Endothelial cell of umbilical vein (primary cell): Measurements from ENCODE around the gene ANKRD34A. TPM values are rescaled to one million over a fixed set of nuclear protein-coding genes. Genes with fewer than 3 reads are reported as not detected.

ENCODE experiments used
- BruUV-seq: library from RNA; stranded (reverse); fragments of 400-500 nt; replicated peaks from 2 replicates; lab custom pipeline; 2021; lab: Mats Ljungman, UMichigan
- CTCF ChIA-PET: fragments of 300-600, 350-600 bp; sonication (Branson Sonifier 250); formaldehyde crosslinking; loops from one replicate; lab custom pipeline; 2021; ENCODE audit warnings: antibody characterized with exemption, inconsistent platforms; lab: Charles Lee
- POLR2A ChIA-PET: fragments of 300-600, 350-600 bp; sonication (Branson Sonifier 250); formaldehyde crosslinking; loops from one replicate; lab custom pipeline; 2021; ENCODE audit warnings: antibody characterized with exemption, inconsistent platforms; lab: Charles Lee
- DNase-seq: peaks from one replicate; pipeline ENCODE4 v3.0.0-alpha.2; 2011; ENCODE audit warnings: low read depth, low spot score
- FAIRE-seq: peaks from 2 replicates; lab custom pipeline; 2011; peaks lifted over from hg19 to GRCh38; lab: Jason Lieb, UNC
- H2AFZ ChIP-seq: 2 replicates; pipeline ENCODE4 v1.6.0; 2012; ENCODE audit warnings: low read depth, low read length, control low read depth, inconsistent platforms
- H3K27ac ChIP-seq: 2 replicates; pipeline ENCODE4 v1.5.1; 2011; ENCODE audit warnings: low read depth, mild to moderate bottlenecking, control low read depth, low read length, moderate library complexity; ENCODE audit not compliant: insufficient read depth
- H3K27me3 ChIP-seq, 2 experiments: 2 replicates each; pipeline versions ENCODE4 v1.6.0 to v1.6.1; 2011; ENCODE audit warnings: low read length in 2 of 2, mixed read lengths in 1 of 2; ENCODE audit not compliant: control insufficient read depth in 2 of 2, insufficient read depth in 2 of 2
- H3K36me3 ChIP-seq, 2 experiments: 2 replicates in 1 of 2; 3 replicates in 1 of 2; pipeline ENCODE4 v1.5.1; 2011; ENCODE audit warnings: low read length in 2 of 2, mild to moderate bottlenecking in 1 of 2, moderate library complexity in 1 of 2; ENCODE audit not compliant: control insufficient read depth in 2 of 2, insufficient read depth in 2 of 2; ENCODE audit errors: extremely low read depth in 1 of 2
- H3K4me1 ChIP-seq: 3 replicates; pipeline ENCODE4 v1.5.1; 2011; ENCODE audit warnings: mild to moderate bottlenecking, low read length; ENCODE audit not compliant: control insufficient read depth, insufficient read depth; ENCODE audit errors: extremely low read depth
- H3K4me2 ChIP-seq: 2 replicates; pipeline ENCODE4 v1.6.1; 2011; ENCODE audit warnings: low read length, control low read depth, mixed read lengths; ENCODE audit not compliant: insufficient read depth
- H3K4me3 ChIP-seq, 3 experiments: fragments of 200-600 bp in 1 of 3; sonication (generic), shearing (Covaris generic) in 1 of 3; replicated peaks in 1 of 3; 2 replicates each; pipeline ENCODE4 v1.5.1; 2011 to 2016; ENCODE audit warnings: control low read depth in 3 of 3, low read length in 3 of 3, mild to moderate bottlenecking in 2 of 3, inconsistent platforms in 1 of 3, low read depth in 1 of 3, moderate library complexity in 1 of 3; ENCODE audit not compliant: insufficient read depth in 1 of 3
- H3K79me2 ChIP-seq: 2 replicates; pipeline ENCODE4 v1.6.0; 2012; ENCODE audit warnings: low read length, inconsistent platforms; ENCODE audit not compliant: control insufficient read depth, insufficient read depth
- H3K9ac ChIP-seq: replicated peaks from 2 replicates; pipeline ENCODE3; 2011; ENCODE audit warnings: low read length, control low read depth; ENCODE audit not compliant: insufficient read depth; ENCODE audit errors: extremely low read depth
- H3K9me1 ChIP-seq: replicated peaks from 3 replicates; pipeline ENCODE4 v1.6.0; 2011; ENCODE audit warnings: mild to moderate bottlenecking, low read length; ENCODE audit not compliant: control insufficient read depth, insufficient read depth; ENCODE audit errors: extremely low read depth
- H3K9me3 ChIP-seq: replicated peaks from 2 replicates; pipeline ENCODE4 v1.5.1; 2012; ENCODE audit warnings: low read length, inconsistent platforms; ENCODE audit not compliant: control insufficient read depth, insufficient read depth
- H4K20me1 ChIP-seq: replicated peaks from 2 replicates; pipeline ENCODE3; 2011; ENCODE audit warnings: mild to moderate bottlenecking, low read length; ENCODE audit not compliant: control insufficient read depth, insufficient read depth; ENCODE audit errors: extremely low read depth
- JUN ChIP-seq: IDR thresholded peaks from 2 replicates; pipeline ENCODE4 v1.6.1; 2011; ENCODE audit warnings: borderline replicate concordance, low read depth; ENCODE audit not compliant: insufficient read length, insufficient read depth
- MYC ChIP-seq: IDR thresholded peaks from one replicate; pipeline ENCODE4 v1.6.1; 2011; ENCODE audit warnings: mild to moderate bottlenecking, low read depth, low read length
- dilution Hi-C: fragments of 300-500 bp; cut with MboI; formaldehyde crosslinking; loops from one replicate; pipeline ENCODE4 v1.15.0; 2019; ENCODE audit warnings: low sequenced_read_pairs; ENCODE audit not compliant: extremely low pct_ligation_motif_present
- intact Hi-C: fragments of 100-400 bp; cut with micrococcal nuclease; formaldehyde crosslinking; loops from one replicate; pipeline ENCODE4 v1.10.0; 2022
- polyA plus RNA-seq, 4 experiments: library from polyadenylated mRNA; depleted of rRNA in 3 of 4; stranded (reverse) in 3 of 4; unstranded in 1 of 4; fragments of >200 nt; gene quantifications; 2 replicates each; pipeline versions ENCODE4 v1.2.1 to v1.2.3, GENCODE V29; 2011 to 2012; ENCODE audit warnings: missing spikeins in 1 of 4
- total RNA-seq: library from RNA; stranded (reverse); gene quantifications from 2 replicates; pipeline ENCODE4 v1.2.3, GENCODE V29; 2021
- TF ChIP-seq, protein P1 (sequence below), 2 donors: IDR thresholded peaks; 1 replicate in 1 of 2; 2 replicates in 1 of 2; pipeline ENCODE4 v1.5.1; 2011; ENCODE audit warnings: low read length in 2 of 2, mild to moderate bottlenecking in 2 of 2, moderate library complexity in 2 of 2, control low read depth in 1 of 2, inconsistent platforms in 1 of 2, low read depth in 1 of 2; ENCODE audit not compliant: insufficient read depth in 1 of 2; ENCODE audit errors: extremely low read depth in 1 of 2
- TF ChIP-seq, protein P2 (sequence below): IDR thresholded peaks from 2 replicates; pipeline ENCODE4 v1.6.1; 2011; ENCODE audit not compliant: insufficient read depth, insufficient read length

The ANKRD34A gene
- total and polyA plus RNA-seq, 2 donors (not counting 3 experiments of a cell fraction or from before 2014, with no cell fraction given), result 0.24 to 0.43 TPM

DNA sequence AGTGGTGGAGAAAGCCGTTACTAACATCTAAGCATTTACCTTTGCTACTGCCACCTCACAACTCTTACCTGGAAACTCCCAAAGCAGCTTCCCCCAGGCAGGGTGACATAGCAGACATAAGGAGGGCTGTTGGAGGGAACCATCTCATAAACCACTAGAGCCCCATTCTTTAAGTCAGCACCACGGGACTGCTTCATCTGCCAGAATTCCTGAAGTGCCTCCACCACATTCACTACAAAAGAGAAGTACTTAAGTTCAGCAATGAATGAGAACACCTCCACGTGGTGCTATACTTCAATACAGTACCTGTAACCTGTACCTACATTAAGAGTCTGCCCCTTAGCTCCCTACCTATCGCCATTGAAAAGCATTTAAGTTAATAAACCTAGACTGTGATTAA is 16.8 kb downstream of the ANKRD34A start:
- POLR2A ChIA-PET, result no interaction called here
- no TSS peak for BruUV-seq
- Histone ChIP-seq H2AFZ (no peak overlapping the region), H3K27me3 (no peaks in the 10 kb centered on the region), H3K4me3 (no peak overlapping the region), H3K36me3 (peaks cover 0 to 1% of the 10 kb centered on the region in 2 experiments), H3K79me2 (peaks cover 47% of the 10 kb centered on the region), H3K4me2 (no peak overlapping the region), H3K9me3 (no peaks in the 10 kb centered on the region), H3K9ac (no peak overlapping the region), H3K4me1 (no peaks in the 10 kb centered on the region), H3K27ac (no peak overlapping the region), H4K20me1 (no peaks in the 10 kb centered on the region), H3K9me1 (no peaks in the 10 kb centered on the region)
- no peak for TF ChIP-seq MYC
- TF ChIP-seq, protein P1, sequence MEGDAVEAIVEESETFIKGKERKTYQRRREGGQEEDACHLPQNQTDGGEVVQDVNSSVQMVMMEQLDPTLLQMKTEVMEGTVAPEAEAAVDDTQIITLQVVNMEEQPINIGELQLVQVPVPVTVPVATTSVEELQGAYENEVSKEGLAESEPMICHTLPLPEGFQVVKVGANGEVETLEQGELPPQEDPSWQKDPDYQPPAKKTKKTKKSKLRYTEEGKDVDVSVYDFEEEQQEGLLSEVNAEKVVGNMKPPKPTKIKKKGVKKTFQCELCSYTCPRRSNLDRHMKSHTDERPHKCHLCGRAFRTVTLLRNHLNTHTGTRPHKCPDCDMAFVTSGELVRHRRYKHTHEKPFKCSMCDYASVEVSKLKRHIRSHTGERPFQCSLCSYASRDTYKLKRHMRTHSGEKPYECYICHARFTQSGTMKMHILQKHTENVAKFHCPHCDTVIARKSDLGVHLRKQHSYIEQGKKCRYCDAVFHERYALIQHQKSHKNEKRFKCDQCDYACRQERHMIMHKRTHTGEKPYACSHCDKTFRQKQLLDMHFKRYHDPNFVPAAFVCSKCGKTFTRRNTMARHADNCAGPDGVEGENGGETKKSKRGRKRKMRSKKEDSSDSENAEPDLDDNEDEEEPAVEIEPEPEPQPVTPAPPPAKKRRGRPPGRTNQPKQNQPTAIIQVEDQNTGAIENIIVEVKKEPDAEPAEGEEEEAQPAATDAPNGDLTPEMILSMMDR (IDR thresholded peaks at IDR 0.05; ENCODE audit: extremely low read depth in 1 of 2, insufficient read depth in 1 of 2, low read depth in 1 of 2, low read length in 2 of 2), result no peak
- FAIRE-seq (no peak), DNase-seq (no peak)
- intact Hi-C loops, result no loop called here
- CTCF ChIA-PET, result no interaction called here
- dilution Hi-C loops, result no loop called here

DNA sequence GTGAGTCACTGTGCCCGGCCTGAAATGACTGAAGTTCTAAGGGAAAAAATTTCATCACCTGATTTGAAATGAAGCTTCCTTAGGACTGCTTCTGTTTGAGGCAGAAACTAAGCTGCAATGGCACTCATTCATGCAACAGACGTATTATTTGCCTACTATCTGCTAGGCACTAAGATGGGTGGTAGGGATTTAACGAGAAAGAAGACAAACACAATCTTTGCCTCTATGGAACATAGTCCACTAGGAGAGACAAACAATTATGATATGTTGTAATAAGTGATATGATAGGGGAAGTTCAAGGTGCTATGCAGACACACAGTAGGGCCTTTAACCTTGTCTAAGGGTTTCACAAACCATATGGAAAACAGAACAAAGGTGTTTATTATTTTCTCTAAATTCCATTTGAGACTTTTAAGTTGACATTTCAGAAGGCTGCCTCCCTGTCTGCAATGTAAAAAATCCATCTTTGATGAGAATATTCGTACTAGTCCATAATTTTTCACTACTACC is 17.8 kb downstream of the ANKRD34A start:
- peaks cover 0 to 3% of the 10 kb centered on the region in 2 experiments for H3K36me3 ChIP-seq

More for the DNA sequence above, 17.8 kb downstream of the ANKRD34A start:
- intact Hi-C loops (no loop called here), dilution Hi-C loops (no loop called here)
- Histone ChIP-seq H3K27ac (no peak overlapping the region), H3K9ac (no peak overlapping the region), H3K4me1 (no peaks in the 10 kb centered on the region), H3K27me3 (no peaks in the 10 kb centered on the region), H3K79me2 (peaks cover 38% of the 10 kb centered on the region), H4K20me1 (no peaks in the 10 kb centered on the region), H3K4me2 (no peak overlapping the region), H3K4me3 (no peak overlapping the region), H3K9me1 (no peaks in the 10 kb centered on the region), H3K9me3 (no peaks in the 10 kb centered on the region), H2AFZ (no peak overlapping the region)
- ChIA-PET CTCF (interaction anchor here (1.6 kb wide), 1 partner anchor 9 kb away, joined by 4 read pairs; no protein-coding TSS in a partner anchor), POLR2A (interaction anchor here (0.7 kb wide), 1 partner anchor 68 kb away, joined by 4 read pairs; no protein-coding TSS in a partner anchor)
- TF ChIP-seq, protein P2, sequence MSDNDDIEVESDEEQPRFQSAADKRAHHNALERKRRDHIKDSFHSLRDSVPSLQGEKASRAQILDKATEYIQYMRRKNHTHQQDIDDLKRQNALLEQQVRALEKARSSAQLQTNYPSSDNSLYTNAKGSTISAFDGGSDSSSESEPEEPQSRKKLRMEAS, result no peak
- TF ChIP-seq, protein P1 (IDR thresholded peaks at IDR 0.05; ENCODE audit: extremely low read depth in 1 of 2, insufficient read depth in 1 of 2, low read depth in 1 of 2, low read length in 2 of 2), result no peak
- TF ChIP-seq MYC (no peak), JUN (no peak)
- BruUV-seq, result no TSS peak
- FAIRE-seq, result no peak
- no peak for DNase-seq
